NT2/D1 (cell line): Measurements from ENCODE around the gene ITGA3.

Experiments used
- YY1 ChIP-seq: IDR thresholded peaks from 2 replicates; pipeline ENCODE4 v1.6.1; 2011; ENCODE audit not compliant: insufficient read length, insufficient read depth
- ZNF274 ChIP-seq: IDR thresholded peaks from 2 replicates; pipeline ENCODE4 v1.6.1; 2011; ENCODE audit warnings: mild to moderate bottlenecking, low read depth, low read length

GRCh38 chr17:50062293-50063243 lies 6.7 kb downstream of the ITGA3 start:
- no peak for TF ChIP-seq ZNF274
- TF ChIP-seq YY1, result no peak
